Erythroblast (primary cell): ENCODE results near the gene OR4A16.

ENCODE experiments used
- DNase-seq, 2 experiments: peaks; one replicate each; lab custom pipeline; 2025; lab: John Stamatoyannopoulos, UW
- GATA1 ChIP-seq: IDR thresholded peaks from 2 replicates; pipeline ENCODE4 v1.6.1; 2011; ENCODE audit warnings: low read depth, mild to moderate bottlenecking, control low read depth, low read length, moderate library complexity
- POLR2A ChIP-seq: IDR thresholded peaks from 2 replicates; pipeline ENCODE4 v1.6.1; 2011; ENCODE audit warnings: mild to moderate bottlenecking, low read length

The OR4A16 gene, protein sequence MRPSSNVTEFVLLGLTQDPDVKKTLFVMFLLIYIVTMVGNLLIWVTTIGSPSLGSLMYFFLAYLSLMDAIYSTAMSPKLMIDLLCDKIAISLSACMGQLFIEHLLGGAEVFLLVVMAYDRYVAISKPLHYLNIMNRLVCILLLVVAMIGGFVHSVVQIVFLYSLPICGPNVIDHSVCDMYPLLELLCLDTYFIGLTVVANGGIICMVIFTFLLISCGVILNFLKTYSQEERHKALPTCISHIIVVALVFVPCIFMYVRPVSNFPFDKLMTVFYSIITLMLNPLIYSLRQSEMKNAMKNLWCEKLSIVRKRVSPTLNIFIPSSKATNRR

DNA sequence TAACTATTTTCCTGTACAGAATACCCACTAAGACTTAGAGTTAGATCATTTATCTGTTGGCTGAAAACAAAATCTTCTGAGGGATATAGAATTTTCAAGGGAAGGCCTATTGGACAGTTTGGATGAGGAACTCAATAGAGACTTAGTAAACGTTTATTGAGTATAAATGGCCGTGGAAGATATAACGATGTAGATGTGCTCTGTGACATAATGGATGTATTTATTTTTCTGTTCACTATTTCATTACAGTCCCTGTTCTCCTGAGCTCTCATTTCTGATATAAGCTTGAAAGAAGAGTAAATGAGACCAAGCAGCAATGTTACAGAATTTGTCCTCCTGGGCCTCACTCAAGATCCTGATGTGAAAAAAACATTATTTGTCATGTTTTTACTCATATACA is at the start of gene OR4A16:
OR4A16 (plus strand) TSS at position 301 of the 400 bp plus-strand sequence; CDS start at position 301, 0 bp downstream.
- no peak for DNase-seq
- TF ChIP-seq POLR2A (no peak), GATA1 (no peak)

GRCh38 chr11:55324500-55324899 is 18.5 kb upstream of the OR4A16 start:
- no peak for TF ChIP-seq GATA1
- TF ChIP-seq POLR2A = no peak
- DNase-seq = no peak

GRCh38 chr11:55345306-55345705 is 2.3 kb downstream of the OR4A16 start:
- no peak for DNase-seq
- TF ChIP-seq POLR2A (no peak), GATA1 (no peak)

DNA sequence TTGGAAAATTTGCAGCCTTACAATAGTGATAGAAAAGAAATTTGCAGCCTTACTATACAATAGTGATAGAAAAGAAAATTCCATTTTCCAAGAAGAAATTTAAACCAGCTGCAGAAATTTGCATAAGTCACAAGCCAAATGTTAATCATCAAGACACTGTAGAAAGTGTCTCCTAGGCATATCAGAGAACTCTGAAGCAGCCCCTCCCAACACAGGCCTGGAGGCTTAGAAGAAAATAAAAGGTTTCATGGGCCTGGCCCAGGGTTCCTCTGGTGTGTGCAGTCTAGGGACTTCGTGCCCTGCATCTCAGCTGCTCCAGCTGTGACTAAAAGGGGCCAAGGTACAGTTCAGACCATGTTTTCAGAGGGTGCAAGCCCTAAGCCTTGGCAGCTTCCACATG is 6.0 kb downstream of the OR4A16 start:
- TF ChIP-seq GATA1 = no peak
- TF ChIP-seq POLR2A = no peak
- DNase-seq = no peak

DNA sequence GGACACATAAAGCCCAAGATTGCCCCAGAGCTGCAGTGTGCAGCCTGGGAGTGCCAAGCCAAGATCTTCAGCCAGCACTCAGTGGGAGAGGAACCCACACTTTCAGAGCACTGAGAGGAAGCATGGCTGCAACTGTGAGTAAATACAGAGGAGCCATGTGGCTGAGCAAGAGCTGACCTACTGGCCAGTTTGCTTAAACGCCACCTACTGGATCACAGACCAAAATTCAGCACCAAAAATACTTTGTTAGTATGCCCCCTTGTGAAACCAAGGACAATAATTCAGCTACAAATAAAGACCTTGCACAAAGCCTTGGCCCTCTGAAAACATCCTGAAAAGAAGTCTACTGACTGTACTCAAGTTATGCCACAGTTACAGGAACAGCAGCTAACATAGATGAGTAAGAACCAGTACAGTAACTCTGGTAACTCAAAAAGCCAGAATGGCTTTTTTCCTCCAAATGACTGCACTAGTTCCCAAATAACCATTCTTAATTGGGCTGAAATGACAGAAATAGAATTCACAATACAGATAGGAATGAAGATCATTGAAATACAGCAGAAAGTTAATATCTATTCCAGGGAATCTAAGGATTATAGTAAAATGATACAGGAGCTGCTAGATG is 14.7 kb downstream of the OR4A16 start:
- no peak for DNase-seq
- no peak for TF ChIP-seq GATA1
- no peak for TF ChIP-seq POLR2A

DNA sequence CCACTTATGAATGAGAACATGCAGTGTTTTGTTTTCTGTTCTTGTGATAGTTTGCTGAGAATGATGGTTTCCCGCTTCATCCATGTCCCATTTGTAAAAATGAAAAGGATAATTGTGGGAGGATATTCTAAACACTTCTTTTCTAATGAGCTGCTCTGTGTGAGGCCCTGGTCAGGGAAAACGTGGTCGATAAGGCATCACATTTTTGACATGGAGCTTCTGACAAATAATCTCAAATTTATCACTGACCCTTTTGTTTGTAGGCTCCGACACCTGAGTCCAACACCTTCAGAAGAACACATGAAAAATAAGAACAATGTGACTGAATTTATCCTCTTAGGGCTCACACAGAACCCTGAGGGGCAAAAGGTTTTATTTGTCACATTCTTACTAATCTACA is 24.7 kb downstream of the OR4A16 start, which contains the start of gene OR4A15:
OR4A15 (plus strand) TSS at position 301 of the 400 bp plus-strand sequence; CDS start at position 301, 0 bp downstream.
- TF ChIP-seq GATA1 (no peak), POLR2A (no peak)
- DNase-seq = no peak
